Placental pericyte (primary cell): Measurements from ENCODE around the gene OR5B12. TPM values are rescaled to one million over a fixed set of nuclear protein-coding genes. Genes with fewer than 3 reads are reported as not detected.

ENCODE experiments used
- total RNA-seq: library from RNA; depleted of rRNA; stranded (reverse); fragments of >200 nt; gene quantifications from 2 replicates; pipeline ENCODE4 v1.2.3, GENCODE V29; 2012

OR5B12 gene
- total RNA-seq = not detected in 2 replicates

DNA sequence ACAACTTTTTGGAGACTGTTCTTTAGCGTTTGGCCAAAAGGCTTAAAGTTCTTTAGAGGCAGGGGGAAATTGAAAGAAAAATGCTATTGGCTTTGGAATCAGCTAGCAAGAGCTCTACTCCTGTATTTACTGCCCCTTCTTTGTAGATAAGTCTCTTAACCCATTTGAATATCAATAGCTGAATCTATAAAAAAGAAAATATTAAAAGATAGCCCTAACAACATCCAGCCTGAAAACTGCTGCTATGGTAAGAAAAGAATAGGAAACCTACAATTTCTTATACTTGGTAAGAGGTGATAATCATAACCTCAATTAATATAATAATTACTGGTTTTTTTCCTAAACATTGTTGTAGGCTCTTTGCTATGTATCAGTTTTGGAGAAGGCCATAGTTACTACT lies at the start of gene OR5B12:
TSS of gene OR5B12 (minus strand) at position 101 of the 400 bp plus-strand sequence. CDS start 2,085 bp downstream, outside the sequence.

DNA sequence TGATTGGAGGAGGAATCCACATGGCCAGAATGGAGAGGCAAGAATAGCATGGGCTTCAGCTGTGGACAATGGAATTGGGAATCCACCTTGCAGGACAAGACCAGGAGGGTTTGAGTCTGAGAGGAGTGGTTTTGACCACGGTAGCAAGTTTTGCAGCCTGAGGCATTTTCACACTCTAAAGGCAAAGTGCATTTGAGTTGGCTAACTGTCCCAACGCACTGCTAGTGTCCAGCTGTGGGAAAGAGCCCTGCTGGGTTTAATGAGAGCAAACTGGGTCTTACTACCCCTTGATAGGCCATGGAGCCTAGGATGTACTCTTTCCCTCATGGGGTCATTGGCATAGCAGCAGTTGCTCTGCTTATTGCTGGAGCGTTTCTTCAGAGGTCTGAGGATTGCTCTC lies 14.0 kb downstream of the OR5B12 start, which contains the start of gene OR5B2:
TSS of gene OR5B2 (minus strand) at position 101 of the 400 bp plus-strand sequence. CDS start 4,860 bp downstream, outside the sequence.

DNA sequence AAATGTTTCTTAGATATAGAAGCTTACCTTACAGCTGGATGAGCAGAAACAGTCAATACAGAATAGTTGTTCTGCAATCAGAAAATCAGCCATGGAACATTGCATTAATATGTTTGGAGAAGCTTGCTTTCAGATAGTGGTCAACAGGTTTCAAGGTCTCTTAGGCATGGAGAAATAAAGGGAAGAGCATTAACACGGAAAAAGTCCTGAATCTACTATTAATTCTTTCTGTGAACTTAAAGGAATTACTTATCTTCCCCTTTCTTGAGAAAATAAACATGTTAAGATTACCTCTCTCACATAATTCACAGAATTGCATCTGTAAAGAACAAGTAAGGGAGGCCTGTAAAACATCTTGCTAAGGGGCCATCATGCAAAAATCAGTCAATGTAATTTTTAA lies 35.3 kb downstream of the OR5B12 start, which contains the start of gene OR5B3:
TSS of gene OR5B3 (minus strand) at position 101 of the 400 bp plus-strand sequence. CDS start 3,465 bp downstream, outside the sequence.

Other genes starting within 250 kb of the OR5B12 start
- not detected in 2 replicates for gene OR1S2, start 238.1 kb downstream of the OR5B12 start, total RNA-seq
- gene OR1S1, start 229.5 kb downstream of the OR5B12 start, total RNA-seq = not detected in 2 replicates
- not detected in 2 replicates for gene OR10Q1, start 213.3 kb downstream of the OR5B12 start, total RNA-seq
- gene OR10W1, start 174.0 kb downstream of the OR5B12 start, total RNA-seq = not detected in 2 replicates
- gene OR5B17, start 83.2 kb downstream of the OR5B12 start, total RNA-seq = not detected in 2 replicates
- gene OR5B3, start 35.4 kb downstream of the OR5B12 start, total RNA-seq = not detected in 2 replicates
- gene OR5B2, start 14.1 kb downstream of the OR5B12 start, total RNA-seq = not detected in 2 replicates
- 2.0 TPM in 1 of 2 replicates, not detected in the other for gene OR5B21, start 65.9 kb upstream of the OR5B12 start, total RNA-seq
- gene LPXN, start 133.6 kb upstream of the OR5B12 start, total RNA-seq = 30.6 and 137 TPM in 2 replicates
- gene ZFP91, start 136.8 kb upstream of the OR5B12 start, total RNA-seq = 80.8 and 91.1 TPM in 2 replicates
- 2.4 and 4.9 TPM in 2 replicates for gene CNTF, start 180.4 kb upstream of the OR5B12 start, total RNA-seq